IPS DF 4.7 (cell line): ENCODE data around the gene ZDHHC4.
"Not testable (repeated sequence)": the region's sequence is repeated elsewhere in the genome, so short reads cannot be mapped to it uniquely, and the experiment has no call there.

Experiments used
- DNase-seq: peaks from one replicate; pipeline ENCODE4 v3.0.0-alpha.2; 2013; ENCODE audit warnings: low spot score; ENCODE audit errors: extremely low read depth

Gene ZDHHC4

GRCh38 chr7:6559896-6560295 is 17.4 kb upstream of the ZDHHC4 start:
- DNase-seq: no peak

DNA sequence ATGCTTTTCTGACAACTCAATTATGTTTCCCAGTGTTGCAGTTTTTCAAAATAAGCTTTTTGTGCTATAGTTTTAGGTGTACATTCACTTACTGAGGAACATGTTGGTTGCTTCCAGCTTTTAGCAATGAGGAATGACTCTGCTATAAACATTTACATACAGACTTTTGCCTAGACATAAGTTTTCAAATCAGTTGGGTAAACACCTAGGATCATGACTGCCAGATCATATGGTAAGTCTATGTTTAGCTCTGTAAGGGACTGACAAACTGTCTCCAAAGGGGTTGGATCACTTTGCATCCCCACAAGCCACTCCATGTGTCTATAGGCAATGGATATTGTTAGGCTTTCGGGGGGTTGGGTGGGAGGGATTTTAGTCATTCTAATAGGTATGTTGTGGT is 15.1 kb upstream of the ZDHHC4 start:
- no peak for DNase-seq

DNA sequence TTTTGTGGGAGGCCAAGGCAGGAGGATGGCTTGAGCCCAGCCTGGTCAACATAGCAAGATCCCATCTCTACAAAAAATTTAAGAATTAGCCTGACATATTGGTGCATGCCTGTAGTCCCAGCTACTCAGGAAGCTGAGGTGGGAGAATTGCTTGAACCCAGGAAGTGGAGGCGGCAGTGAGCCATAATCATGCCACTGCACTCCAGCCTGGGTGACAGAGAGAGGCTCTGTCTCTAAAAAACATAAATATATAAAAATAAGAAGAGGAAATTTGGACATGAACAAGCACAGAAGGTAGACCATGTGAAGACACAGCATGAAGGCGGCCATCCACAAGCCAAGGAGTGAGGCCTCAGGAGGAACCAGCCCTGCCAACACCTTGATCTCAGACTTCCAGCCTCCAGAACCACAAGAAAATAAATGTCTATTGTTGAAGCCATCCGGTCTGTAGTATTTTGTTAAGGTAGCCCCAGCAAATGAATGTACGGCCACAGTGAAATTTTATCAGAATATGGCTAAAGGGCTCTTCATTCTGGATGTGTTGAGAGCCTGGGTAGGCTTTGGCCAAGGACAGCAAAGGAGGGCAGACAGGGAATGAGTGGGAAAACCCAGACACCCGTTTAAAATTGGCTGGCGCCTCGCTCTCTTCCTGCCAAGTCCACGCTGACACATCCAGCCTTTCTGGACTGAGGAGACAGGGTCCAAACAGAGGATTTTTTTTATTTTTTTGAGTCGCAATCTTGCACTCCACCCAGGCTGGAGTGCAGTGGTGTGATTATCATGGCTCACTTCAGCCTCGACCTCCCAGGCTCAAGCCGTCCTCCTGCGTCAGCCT is 13.1 kb upstream of the ZDHHC4 start:
- no peak for DNase-seq

DNA sequence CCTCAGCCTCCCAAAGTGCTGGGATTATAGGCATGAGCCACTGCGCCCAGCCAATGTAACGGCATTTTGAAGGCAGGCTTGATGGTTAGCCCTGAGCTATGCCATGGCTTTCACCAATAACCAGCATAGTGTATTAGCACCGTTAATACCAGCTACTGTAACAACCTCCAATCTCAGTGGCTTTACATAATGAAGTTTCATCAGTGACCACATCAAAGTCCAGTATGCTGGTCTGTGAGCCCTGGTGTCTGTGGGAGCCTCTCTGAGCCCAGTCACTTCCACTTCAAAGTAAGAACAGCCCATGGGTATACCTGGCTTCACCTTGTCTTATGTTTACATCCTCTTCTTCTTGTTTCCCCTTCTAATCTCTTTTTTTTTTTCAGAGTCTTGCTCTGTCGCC is 11.6 kb upstream of the ZDHHC4 start:
- no peak for DNase-seq

DNA sequence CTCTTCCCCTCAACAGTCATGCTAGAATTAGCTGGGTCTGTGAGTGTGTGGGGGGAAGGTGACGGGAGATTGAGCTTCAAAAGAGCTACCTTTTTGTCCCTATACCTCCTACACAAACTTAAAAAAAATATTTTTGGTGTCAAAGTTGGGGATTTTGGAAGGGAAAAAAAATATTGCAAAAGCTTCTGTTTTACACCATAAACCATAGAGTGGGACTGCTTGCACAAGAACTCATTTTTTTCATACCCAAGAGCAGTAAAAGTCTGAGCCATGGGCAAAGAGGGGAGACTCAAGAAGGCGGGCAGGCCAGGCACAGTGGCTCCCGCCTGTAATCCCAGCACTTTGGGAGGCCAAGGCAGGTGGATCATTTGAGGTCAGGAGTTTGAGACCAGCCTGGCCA is 9.4 kb upstream of the ZDHHC4 start:
- DNase-seq: no peak

- DNase-seq: no peak
These were observed 6.0 kb upstream of the ZDHHC4 start for GRCh38 chr7:6571160-6571779.

- no peak for DNase-seq
These were observed 1.8 kb upstream of the ZDHHC4 start for GRCh38 chr7:6575281-6576023.

DNA sequence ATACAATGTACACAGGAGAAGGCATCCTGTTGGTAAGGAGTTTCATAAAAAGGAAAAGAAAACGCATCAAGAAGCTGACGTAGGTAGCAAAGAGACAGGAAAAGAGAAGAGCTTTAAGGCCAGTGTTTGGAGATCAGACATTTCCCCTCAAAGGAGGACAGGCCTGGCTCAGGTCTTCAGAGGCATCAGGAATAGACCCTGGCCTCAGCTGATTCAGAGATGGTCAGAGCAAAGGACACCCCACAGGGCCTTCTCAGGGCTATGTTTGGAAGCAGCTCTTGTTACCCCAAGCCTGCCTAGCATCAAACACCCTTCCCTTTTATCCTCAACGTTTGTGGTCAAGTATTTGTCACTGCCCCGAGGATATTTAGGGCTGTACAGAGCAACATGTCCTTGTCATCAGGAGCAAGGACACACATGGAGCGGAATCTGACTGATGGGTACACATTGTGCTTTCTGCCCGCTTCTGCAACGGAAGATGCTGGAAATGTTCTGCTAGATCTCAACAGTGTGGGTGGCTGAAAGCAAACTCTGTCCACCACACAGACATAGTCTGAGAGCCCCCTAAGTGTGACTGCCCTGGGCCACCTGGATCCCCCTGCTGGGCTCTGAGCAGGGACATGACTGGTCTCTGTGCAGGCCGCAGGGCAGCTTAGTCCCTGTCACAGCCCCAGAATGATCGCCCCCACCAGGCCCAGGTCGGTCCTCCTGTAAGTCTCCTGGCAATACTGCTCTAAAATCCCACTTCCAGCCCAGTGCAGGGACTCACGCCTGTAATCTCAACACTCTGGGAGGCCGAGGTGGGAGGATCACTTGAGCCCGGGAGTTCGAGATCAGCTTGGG is 1.0 kb upstream of the ZDHHC4 start:
- DNase-seq: no peak

GRCh38 chr7:6576867-6577368 is 336 bp upstream of the ZDHHC4 start:
- DNase-seq: not testable (repeated sequence)

- DNase-seq: no peak
These were observed 1.1 kb downstream of the ZDHHC4 start for GRCh38 chr7:6578114-6579084.

DNA sequence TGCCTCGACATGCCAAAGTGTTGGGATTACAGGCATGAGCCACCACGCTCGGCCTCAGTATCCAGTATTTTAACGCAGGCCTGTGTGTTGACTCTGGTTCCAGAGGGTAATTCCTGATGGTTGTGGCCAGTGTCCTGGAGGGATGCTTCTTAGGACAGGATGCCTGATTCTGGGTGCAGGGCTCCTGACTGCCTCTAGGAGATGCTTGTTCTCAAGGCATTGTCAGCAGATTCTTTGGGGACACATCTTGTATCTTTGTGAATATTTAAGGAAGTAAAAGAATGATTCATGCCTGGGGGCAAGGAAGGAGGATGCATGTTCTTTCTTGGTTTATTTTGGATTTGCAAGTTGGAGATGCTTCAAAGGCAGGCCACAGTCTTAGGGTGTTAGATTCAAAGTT is 2.2 kb downstream of the ZDHHC4 start:
- DNase-seq: no peak

GRCh38 chr7:6585746-6586432 is 8.6 kb downstream of the ZDHHC4 start:
- not testable (repeated sequence) for DNase-seq

DNA sequence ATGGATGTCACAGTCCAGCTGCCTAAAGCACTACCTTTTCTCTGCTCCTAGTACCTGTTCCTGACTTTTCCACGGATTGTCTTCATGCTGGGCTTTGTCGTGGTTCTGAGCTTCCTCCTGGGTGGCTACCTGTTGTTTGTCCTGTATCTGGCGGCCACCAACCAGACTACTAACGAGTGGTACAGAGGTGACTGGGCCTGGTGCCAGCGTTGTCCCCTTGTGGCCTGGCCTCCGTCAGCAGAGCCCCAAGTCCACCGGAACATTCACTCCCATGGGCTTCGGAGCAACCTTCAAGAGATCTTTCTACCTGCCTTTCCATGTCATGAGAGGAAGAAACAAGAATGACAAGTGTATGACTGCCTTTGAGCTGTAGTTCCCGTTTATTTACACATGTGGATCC is 11.3 kb downstream of the ZDHHC4 start:
- no peak for DNase-seq

- DNase-seq: no peak
These were observed 12.0 kb downstream of the ZDHHC4 start for GRCh38 chr7:6589151-6589828.

DNA sequence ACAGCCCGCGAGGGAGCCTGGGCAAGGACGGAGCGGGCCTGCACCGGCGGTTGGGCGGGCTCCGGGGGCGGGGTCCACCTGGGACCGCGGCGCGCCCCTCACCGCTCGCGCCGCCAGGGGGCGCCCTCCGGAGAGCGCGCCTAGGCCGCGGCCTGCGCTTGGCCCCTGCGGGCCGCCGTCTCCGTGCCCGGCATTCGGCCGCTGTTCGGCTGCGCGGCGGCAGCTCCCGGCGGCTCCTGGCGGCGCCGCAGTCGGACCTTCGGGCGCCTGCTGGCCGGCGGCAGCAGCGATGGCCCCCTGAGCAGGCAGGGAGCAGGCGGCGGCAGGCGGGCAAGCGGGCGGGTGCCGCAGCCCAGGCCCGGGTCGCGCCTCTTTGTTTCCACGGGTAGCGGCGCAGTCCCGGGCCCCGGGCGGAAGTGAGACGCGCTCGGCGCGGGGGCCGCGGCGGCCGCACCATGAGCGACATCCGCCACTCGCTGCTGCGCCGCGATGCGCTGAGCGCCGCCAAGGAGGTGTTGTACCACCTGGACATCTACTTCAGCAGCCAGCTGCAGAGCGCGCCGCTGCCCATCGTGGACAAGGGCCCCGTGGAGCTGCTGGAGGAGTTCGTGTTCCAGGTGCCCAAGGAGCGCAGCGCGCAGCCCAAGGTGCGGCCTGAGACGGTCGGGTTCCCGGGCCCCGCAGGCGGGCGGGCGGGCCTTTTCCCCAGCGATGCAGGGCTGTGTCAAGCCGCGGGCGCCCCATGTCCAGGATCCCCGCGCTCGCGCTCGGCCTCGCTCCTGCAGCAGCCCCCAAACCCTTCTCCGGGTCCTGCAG is 12.8 kb downstream of the ZDHHC4 start, which contains the start of gene INTS15:
TSS of gene INTS15 (plus strand) at position 193 of the 816 bp plus-strand sequence. CDS start at position 456, 263 bp downstream.
- no peak for DNase-seq

DNA sequence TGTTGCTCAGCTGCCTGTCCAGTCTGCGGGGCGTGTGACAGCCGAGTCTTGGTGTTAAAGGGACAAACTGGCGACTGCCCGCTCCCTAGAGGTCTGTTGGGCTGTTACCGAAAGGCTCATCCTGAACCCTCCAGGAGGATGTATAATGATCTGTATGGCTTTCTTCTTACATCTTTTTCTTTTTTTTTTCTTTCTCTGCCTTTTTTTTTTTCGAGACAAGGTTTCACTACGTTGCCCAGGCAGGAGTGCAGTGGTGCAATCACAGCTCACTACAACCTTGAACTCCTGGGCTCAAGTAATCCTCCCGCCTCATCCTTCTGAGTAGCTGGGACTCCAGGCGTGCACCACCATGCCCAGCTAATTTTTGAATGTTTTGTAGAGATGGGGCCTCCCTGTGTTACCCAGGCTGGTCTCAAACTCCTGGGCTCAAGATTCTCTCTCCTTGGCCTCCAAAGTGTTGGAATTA is 13.4 kb downstream of the ZDHHC4 start:
- no peak for DNase-seq

- no peak for DNase-seq
These were observed 22.8 kb downstream of the ZDHHC4 start for GRCh38 chr7:6600093-6600492.

DNA sequence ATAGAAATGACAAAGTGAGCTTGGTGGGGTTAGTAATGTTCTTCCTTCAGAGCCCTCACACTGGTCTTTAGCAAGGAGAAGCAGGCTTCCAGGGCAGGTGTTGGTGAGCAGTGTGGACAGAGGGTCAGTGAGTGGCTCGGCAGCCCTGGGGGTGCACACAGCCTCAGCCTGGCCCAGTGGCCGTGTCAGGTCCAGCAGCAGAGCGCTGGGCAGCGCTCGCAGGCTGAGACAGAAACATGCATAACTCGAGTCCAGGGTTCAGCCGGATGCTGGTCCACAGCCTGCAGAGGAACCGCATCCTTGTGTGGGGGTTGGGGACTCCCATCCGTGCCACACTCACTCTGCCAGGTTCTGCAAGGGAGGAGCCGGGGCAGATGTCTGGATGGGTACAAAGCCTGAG is 27.2 kb downstream of the ZDHHC4 start:
- no peak for DNase-seq
